ENCODE measurements around the gene SYK.

- TF ChIP-seq, protein P1, sequence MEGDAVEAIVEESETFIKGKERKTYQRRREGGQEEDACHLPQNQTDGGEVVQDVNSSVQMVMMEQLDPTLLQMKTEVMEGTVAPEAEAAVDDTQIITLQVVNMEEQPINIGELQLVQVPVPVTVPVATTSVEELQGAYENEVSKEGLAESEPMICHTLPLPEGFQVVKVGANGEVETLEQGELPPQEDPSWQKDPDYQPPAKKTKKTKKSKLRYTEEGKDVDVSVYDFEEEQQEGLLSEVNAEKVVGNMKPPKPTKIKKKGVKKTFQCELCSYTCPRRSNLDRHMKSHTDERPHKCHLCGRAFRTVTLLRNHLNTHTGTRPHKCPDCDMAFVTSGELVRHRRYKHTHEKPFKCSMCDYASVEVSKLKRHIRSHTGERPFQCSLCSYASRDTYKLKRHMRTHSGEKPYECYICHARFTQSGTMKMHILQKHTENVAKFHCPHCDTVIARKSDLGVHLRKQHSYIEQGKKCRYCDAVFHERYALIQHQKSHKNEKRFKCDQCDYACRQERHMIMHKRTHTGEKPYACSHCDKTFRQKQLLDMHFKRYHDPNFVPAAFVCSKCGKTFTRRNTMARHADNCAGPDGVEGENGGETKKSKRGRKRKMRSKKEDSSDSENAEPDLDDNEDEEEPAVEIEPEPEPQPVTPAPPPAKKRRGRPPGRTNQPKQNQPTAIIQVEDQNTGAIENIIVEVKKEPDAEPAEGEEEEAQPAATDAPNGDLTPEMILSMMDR (IDR thresholded peaks at IDR 0.05) = no peak
- TF ChIP-seq EZH2 (IDR thresholded peaks at IDR 0.05) = no peak
- no peak for TF ChIP-seq EZH2phosphoT487 (IDR thresholded peaks at IDR 0.05)
These were observed 82.6 kb downstream of the SYK start for GRCh38 chr9:90884178-90884577.
